Neural cell (in vitro differentiated cells): ENCODE data around the gene SF3B1. TPM values are rescaled to one million over a fixed set of nuclear protein-coding genes. Genes with fewer than 3 reads are reported as not detected.
"Not testable (repeated sequence)": the region's sequence is repeated elsewhere in the genome, so short reads cannot be mapped to it uniquely, and the experiment has no call there.

Experiments used
- H2AFZ ChIP-seq: fragments of 200-600, 300-800 bp; sonication (generic), shearing (Covaris generic); 2 replicates; pipeline ENCODE4 v1.6.0; 2014; ENCODE audit warnings: low read depth, mild to moderate bottlenecking, antibody characterized with exemption, low read length, moderate library complexity
- H3F3A ChIP-seq: fragments of 200-600 bp; shearing (Covaris generic); 2 replicates; pipeline ENCODE4 v1.6.1; 2016; ENCODE audit warnings: mild to moderate bottlenecking, moderate library complexity, mixed read lengths, antibody characterized with exemption, low read length; ENCODE audit not compliant: insufficient read depth, poor library complexity, severe bottlenecking
- H3K27ac ChIP-seq: fragments of 200-600, 300-800 bp; sonication (generic), shearing (Covaris generic); 2 replicates; pipeline ENCODE4 v1.5.1; 2014; ENCODE audit warnings: mild to moderate bottlenecking, low read length, moderate library complexity
- H3K27me3 ChIP-seq: fragments of 300-800, 200-600 bp; sonication (generic), shearing (Covaris generic); 2 replicates; pipeline ENCODE4 v1.6.0; 2014; ENCODE audit warnings: mild to moderate bottlenecking, low read depth, low read length, moderate library complexity; ENCODE audit not compliant: insufficient read depth
- H3K36me3 ChIP-seq: fragments of 300-800, 200-600 bp; sonication (generic), shearing (Covaris generic); 2 replicates; pipeline ENCODE4 v1.5.1; 2014; ENCODE audit warnings: mild to moderate bottlenecking, antibody characterized with exemption, low read length, moderate library complexity; ENCODE audit not compliant: insufficient read depth
- H3K4me2 ChIP-seq: fragments of 300-800, 200-600 bp; sonication (generic), shearing (Covaris generic); 2 replicates; pipeline ENCODE4 v1.6.0; 2014; ENCODE audit warnings: mild to moderate bottlenecking, low read length
- H3K4me3 ChIP-seq: fragments of 300-800, 200-600 bp; sonication (generic), shearing (Covaris generic); 2 replicates; pipeline ENCODE4 v1.5.1; 2014; ENCODE audit warnings: mild to moderate bottlenecking, low read length, moderate library complexity
- H3K79me2 ChIP-seq: fragments of 200-600 bp; shearing (Covaris generic); replicated peaks from 2 replicates; pipeline ENCODE4 v1.6.0; 2014; ENCODE audit warnings: mild to moderate bottlenecking, low read length, moderate library complexity; ENCODE audit not compliant: insufficient read depth
- H3K9ac ChIP-seq: fragments of 300-800, 200-600 bp; sonication (generic), shearing (Covaris generic); 2 replicates; pipeline ENCODE4 v1.6.1; 2016; ENCODE audit warnings: mild to moderate bottlenecking, low read length, mixed read lengths
- H3K9me2 ChIP-seq: fragments of 200-600 bp; shearing (Covaris generic); 2 replicates; pipeline ENCODE4 v1.6.1; 2016; ENCODE audit warnings: mild to moderate bottlenecking, low read length, mixed read lengths; ENCODE audit not compliant: insufficient read depth
- H3K9me3 ChIP-seq: fragments of 200-600, 300-800 bp; sonication (generic), shearing (Covaris generic); 2 replicates; pipeline ENCODE4 v1.6.1; 2016; ENCODE audit warnings: mild to moderate bottlenecking, mixed run types, low read length, moderate library complexity, mixed read lengths
- H4K20me1 ChIP-seq: fragments of 200-600 bp; shearing (Covaris generic); 2 replicates; pipeline ENCODE4 v1.6.1; 2016; ENCODE audit warnings: mild to moderate bottlenecking, mixed run types; ENCODE audit not compliant: insufficient read depth
- CTCF ChIP-seq: fragments of 450-650 bp; IDR thresholded peaks from 2 replicates; pipeline ENCODE4 v1.5.1; 2014; ENCODE audit warnings: antibody characterized with exemption, mild to moderate bottlenecking, moderate library complexity; ENCODE audit not compliant: poor library complexity, severe bottlenecking
- EP300 ChIP-seq: fragments of 450-650 bp; conservative IDR thresholded peaks from 2 replicates; pipeline ENCODE4 v1.6.1; 2014; ENCODE audit warnings: antibody characterized with exemption, mild to moderate bottlenecking, moderate library complexity; ENCODE audit not compliant: poor library complexity, severe bottlenecking
- EZH2 ChIP-seq: fragments of 200-600, 300-800 bp; shearing (Covaris generic), sonication (generic); IDR thresholded peaks from 2 replicates; pipeline ENCODE4 v1.6.1; 2014; ENCODE audit warnings: antibody characterized with exemption, low read length, borderline replicate concordance, mild to moderate bottlenecking; ENCODE audit not compliant: insufficient read depth, poor library complexity, severe bottlenecking
- MXI1 ChIP-seq: fragments of 450-650 bp; conservative IDR thresholded peaks from 2 replicates; pipeline ENCODE4 v1.6.1; 2014; ENCODE audit warnings: antibody characterized with exemption, mild to moderate bottlenecking; ENCODE audit not compliant: poor library complexity, severe bottlenecking
- POLR2AphosphoS5 ChIP-seq: IDR thresholded peaks from 2 replicates; pipeline ENCODE4 v1.6.1; 2012
- RAD21 ChIP-seq: fragments of 450-650 bp; conservative IDR thresholded peaks from 2 replicates; pipeline ENCODE4 v1.6.1; 2014; ENCODE audit warnings: antibody characterized with exemption, mild to moderate bottlenecking, moderate library complexity
- SMC3 ChIP-seq: fragments of 450-650 bp; conservative IDR thresholded peaks from 2 replicates; pipeline ENCODE4 v1.6.1; 2014; ENCODE audit warnings: antibody characterized with exemption, mild to moderate bottlenecking, moderate library complexity; ENCODE audit not compliant: poor library complexity
- TAF1 ChIP-seq: IDR thresholded peaks from 2 replicates; pipeline ENCODE4 v1.6.1; 2012; ENCODE audit warnings: low read depth
- polyA plus RNA-seq: library from polyadenylated mRNA; depleted of rRNA; stranded (reverse); fragments of >200 nt; gene quantifications from 2 replicates; pipeline ENCODE4 v1.2.3, GENCODE V29; 2014
- TF ChIP-seq, protein P1 (sequence below): IDR thresholded peaks from 2 replicates; pipeline ENCODE4 v1.6.1; 2012; ENCODE audit warnings: borderline replicate concordance

SF3B1 gene
- polyA plus RNA-seq, 1 donor from 2014 or later, result 1,143 TPM

DNA sequence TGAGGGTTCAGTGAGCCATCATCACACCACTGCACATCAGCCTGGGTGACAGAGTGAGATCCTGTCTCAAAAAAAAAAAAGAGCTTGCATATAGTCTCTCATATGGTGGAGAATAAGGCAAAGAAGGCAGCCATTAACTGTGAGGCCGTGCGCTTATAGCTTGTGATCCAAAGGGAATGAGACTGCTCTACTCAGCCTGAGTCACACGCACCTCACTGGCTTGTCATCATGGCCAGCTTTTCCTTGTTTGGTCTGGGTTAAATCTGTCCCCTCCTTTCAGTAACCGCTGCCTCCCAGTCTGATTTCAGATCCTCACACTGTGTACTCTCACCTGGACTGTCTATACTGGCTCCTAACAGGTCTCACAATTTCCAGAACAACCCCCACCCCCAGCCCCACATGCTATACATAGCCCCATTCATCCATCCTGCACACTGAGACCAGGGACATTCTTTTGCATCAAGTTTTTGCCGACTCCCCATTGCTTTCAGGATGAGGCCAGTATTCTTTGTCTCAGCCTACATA, 88.9 kb downstream of the SF3B1 start:
- Histone ChIP-seq H3F3A (no peaks in the 10 kb centered on the region), H3K9me3 (no peaks in the 10 kb centered on the region), H3K79me2 (no peaks in the 10 kb centered on the region), H3K27me3 (no peaks in the 10 kb centered on the region), H3K4me3 (no peak overlapping the region), H3K9me2 (no peaks in the 10 kb centered on the region), H3K4me2 (no peak overlapping the region), H2AFZ (no peak overlapping the region), H3K9ac (no peak overlapping the region), H3K27ac (no peak overlapping the region), H3K36me3 (no peaks in the 10 kb centered on the region), H4K20me1 (no peaks in the 10 kb centered on the region)
- TF ChIP-seq CTCF (no peak), EZH2 (no peak), MXI1 (no peak), RAD21 (no peak), SMC3 (no peak), POLR2AphosphoS5 (no peak), TAF1 (no peak), EP300 (no peak)

DNA sequence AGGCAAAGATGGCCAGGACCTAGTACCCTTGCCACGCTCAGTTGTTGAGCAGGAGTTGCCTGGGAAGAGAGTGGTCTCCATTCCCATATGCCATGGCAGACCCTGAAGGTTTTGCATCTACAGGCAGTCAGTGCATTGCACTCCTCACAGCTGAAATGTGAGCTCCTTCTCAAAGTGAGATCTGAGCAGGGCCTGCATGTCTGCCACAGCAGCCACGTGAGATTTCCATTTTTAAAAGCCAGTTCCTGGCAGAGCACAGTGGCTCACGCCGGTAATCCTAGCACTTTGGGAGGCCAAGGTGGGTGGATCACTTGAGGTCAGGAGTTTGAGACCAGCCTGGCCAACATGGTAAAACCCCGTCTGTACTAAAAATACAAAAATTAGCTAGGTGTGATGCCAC, 90.9 kb downstream of the SF3B1 start:
- not testable (repeated sequence) for H3F3A ChIP-seq, H3K9ac ChIP-seq, H3K27me3 ChIP-seq, H4K20me1 ChIP-seq, H3K27ac ChIP-seq, H3K9me2 ChIP-seq, H3K36me3 ChIP-seq, H3K4me3 ChIP-seq, H3K79me2 ChIP-seq, H3K9me3 ChIP-seq, H2AFZ ChIP-seq, H3K4me2 ChIP-seq

- Histone ChIP-seq H3K27me3 (no peaks in the 10 kb centered on the region), H3K9me2 (no peaks in the 10 kb centered on the region), H3K79me2 (no peaks in the 10 kb centered on the region), H2AFZ (no peak overlapping the region), H3K9ac (no peak overlapping the region), H3K27ac (no peak overlapping the region), H3K36me3 (no peaks in the 10 kb centered on the region), H3K9me3 (no peaks in the 10 kb centered on the region), H4K20me1 (no peaks in the 10 kb centered on the region), H3K4me2 (no peak overlapping the region), H3K4me3 (no peak overlapping the region), H3F3A (no peaks in the 10 kb centered on the region)
- no peak for TF ChIP-seq TAF1
- no peak for TF ChIP-seq CTCF
- no peak for TF ChIP-seq EP300
- no peak for TF ChIP-seq RAD21
- no peak for TF ChIP-seq EZH2
- TF ChIP-seq, protein P1, sequence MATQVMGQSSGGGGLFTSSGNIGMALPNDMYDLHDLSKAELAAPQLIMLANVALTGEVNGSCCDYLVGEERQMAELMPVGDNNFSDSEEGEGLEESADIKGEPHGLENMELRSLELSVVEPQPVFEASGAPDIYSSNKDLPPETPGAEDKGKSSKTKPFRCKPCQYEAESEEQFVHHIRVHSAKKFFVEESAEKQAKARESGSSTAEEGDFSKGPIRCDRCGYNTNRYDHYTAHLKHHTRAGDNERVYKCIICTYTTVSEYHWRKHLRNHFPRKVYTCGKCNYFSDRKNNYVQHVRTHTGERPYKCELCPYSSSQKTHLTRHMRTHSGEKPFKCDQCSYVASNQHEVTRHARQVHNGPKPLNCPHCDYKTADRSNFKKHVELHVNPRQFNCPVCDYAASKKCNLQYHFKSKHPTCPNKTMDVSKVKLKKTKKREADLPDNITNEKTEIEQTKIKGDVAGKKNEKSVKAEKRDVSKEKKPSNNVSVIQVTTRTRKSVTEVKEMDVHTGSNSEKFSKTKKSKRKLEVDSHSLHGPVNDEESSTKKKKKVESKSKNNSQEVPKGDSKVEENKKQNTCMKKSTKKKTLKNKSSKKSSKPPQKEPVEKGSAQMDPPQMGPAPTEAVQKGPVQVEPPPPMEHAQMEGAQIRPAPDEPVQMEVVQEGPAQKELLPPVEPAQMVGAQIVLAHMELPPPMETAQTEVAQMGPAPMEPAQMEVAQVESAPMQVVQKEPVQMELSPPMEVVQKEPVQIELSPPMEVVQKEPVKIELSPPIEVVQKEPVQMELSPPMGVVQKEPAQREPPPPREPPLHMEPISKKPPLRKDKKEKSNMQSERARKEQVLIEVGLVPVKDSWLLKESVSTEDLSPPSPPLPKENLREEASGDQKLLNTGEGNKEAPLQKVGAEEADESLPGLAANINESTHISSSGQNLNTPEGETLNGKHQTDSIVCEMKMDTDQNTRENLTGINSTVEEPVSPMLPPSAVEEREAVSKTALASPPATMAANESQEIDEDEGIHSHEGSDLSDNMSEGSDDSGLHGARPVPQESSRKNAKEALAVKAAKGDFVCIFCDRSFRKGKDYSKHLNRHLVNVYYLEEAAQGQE, result no peak
- TF ChIP-seq POLR2AphosphoS5, result no peak
Observed at GRCh38 chr2:197340591-197340990, 94.2 kb downstream of the SF3B1 start.
